H9 (cell line): ENCODE measurements around the gene GNE. TPM values are rescaled to one million over a fixed set of nuclear protein-coding genes. Genes with fewer than 3 reads are reported as not detected.

Source experiments
- DNase-seq: peaks from one replicate; pipeline ENCODE4 v3.0.0-alpha.2; 2017
- H2AFZ ChIP-seq: one replicate; pipeline ENCODE4 v1.6.1; 2013; ENCODE audit warnings: mild to moderate bottlenecking, low read length, control low read depth, moderate library complexity
- H2AK5ac ChIP-seq: 2 replicates; pipeline ENCODE4 v1.6.1; 2013; ENCODE audit warnings: low read length, control low read depth, mixed read lengths; ENCODE audit not compliant: insufficient read length
- H2BK120ac ChIP-seq: one replicate; pipeline ENCODE4 v1.6.1; 2013; ENCODE audit warnings: low read depth, mild to moderate bottlenecking, low read length, control low read depth, inconsistent platforms; ENCODE audit not compliant: poor library complexity, severe bottlenecking
- H2BK12ac ChIP-seq: 2 replicates; pipeline ENCODE4 v1.6.1; 2013; ENCODE audit warnings: low read length, control low read depth, mixed read lengths, low read depth; ENCODE audit not compliant: insufficient read length
- H2BK15ac ChIP-seq: 2 replicates; pipeline ENCODE4 v1.6.1; 2013; ENCODE audit warnings: low read depth, low read length, control low read depth
- H2BK20ac ChIP-seq: one replicate; pipeline ENCODE4 v1.6.1; 2013; ENCODE audit warnings: low read depth, mild to moderate bottlenecking, low read length, control low read depth, inconsistent platforms; ENCODE audit not compliant: poor library complexity, severe bottlenecking
- H2BK5ac ChIP-seq: 2 replicates; pipeline ENCODE4 v1.6.1; 2013; ENCODE audit warnings: low read length, control low read depth, mixed read lengths; ENCODE audit not compliant: insufficient read length
- H3K14ac ChIP-seq: 2 replicates; pipeline ENCODE4 v1.6.1; 2013; ENCODE audit warnings: low read length, control low read depth; ENCODE audit not compliant: insufficient read depth
- H3K18ac ChIP-seq: 2 replicates; pipeline ENCODE4 v1.6.1; 2013; ENCODE audit warnings: low read depth, mild to moderate bottlenecking, mixed read lengths, low read length, control low read depth; ENCODE audit not compliant: insufficient read length
- H3K23ac ChIP-seq: 2 replicates; pipeline ENCODE4 v1.6.1; 2013; ENCODE audit warnings: low read length, control low read depth, mixed read lengths, low read depth; ENCODE audit not compliant: insufficient read length
- H3K23me2 ChIP-seq: 2 replicates; pipeline ENCODE4 v1.6.1; 2013; ENCODE audit warnings: low read depth, mild to moderate bottlenecking, mixed read lengths, low read length, control low read depth; ENCODE audit not compliant: insufficient read length, poor library complexity, severe bottlenecking
- H3K27ac ChIP-seq: 2 replicates; pipeline ENCODE4 v1.5.1; 2013; ENCODE audit warnings: low read length, control low read depth, mixed read lengths, low read depth; ENCODE audit not compliant: insufficient read length
- H3K27me3 ChIP-seq: 2 replicates; pipeline ENCODE4 v1.6.1; 2013; ENCODE audit warnings: low read length, control low read depth, inconsistent platforms; ENCODE audit not compliant: insufficient read depth
- H3K4ac ChIP-seq: 2 replicates; pipeline ENCODE4 v1.6.1; 2013; ENCODE audit warnings: low read depth, mild to moderate bottlenecking, control low read depth, inconsistent platforms, low read length, moderate library complexity
- H3K4me1 ChIP-seq: 2 replicates; pipeline ENCODE4 v1.6.1; 2013; ENCODE audit warnings: low read length, control low read depth, inconsistent platforms; ENCODE audit not compliant: insufficient read depth
- H3K4me2 ChIP-seq: 2 replicates; pipeline ENCODE4 v1.6.1; 2013; ENCODE audit warnings: low read length, control low read depth, mixed read lengths; ENCODE audit not compliant: insufficient read length, insufficient read depth
- H3K56ac ChIP-seq: 2 replicates; pipeline ENCODE4 v1.6.1; 2013; ENCODE audit warnings: low read depth, mild to moderate bottlenecking, mixed read lengths, low read length, control low read depth; ENCODE audit not compliant: insufficient read length
- H3K79me1 ChIP-seq: 2 replicates; pipeline ENCODE4 v1.6.1; 2013; ENCODE audit warnings: low read depth, mild to moderate bottlenecking, moderate library complexity, low read length, control low read depth, inconsistent platforms; ENCODE audit not compliant: insufficient read depth, poor library complexity, severe bottlenecking
- H3K79me2 ChIP-seq: 2 replicates; pipeline ENCODE4 v1.6.1; 2013; ENCODE audit warnings: low read length, control low read depth, inconsistent platforms; ENCODE audit not compliant: insufficient read depth
- H3K9ac ChIP-seq: 2 replicates; pipeline ENCODE4 v1.6.1; 2013; ENCODE audit warnings: low read length, control low read depth, mixed read lengths; ENCODE audit not compliant: insufficient read length; ENCODE audit errors: extremely low read depth
- H3K9me3 ChIP-seq: one replicate; pipeline ENCODE4 v1.6.1; 2013; ENCODE audit warnings: low read depth, low read length, inconsistent platforms; ENCODE audit not compliant: control insufficient read depth
- H3T11ph ChIP-seq: one replicate; pipeline ENCODE4 v1.6.1; 2013; ENCODE audit warnings: mild to moderate bottlenecking, low read length, control low read depth, inconsistent platforms
- H4K20me1 ChIP-seq: one replicate; pipeline ENCODE4 v1.6.1; 2013; ENCODE audit not compliant: control insufficient read depth, insufficient read length, insufficient read depth
- H4K5ac ChIP-seq: 2 replicates; pipeline ENCODE4 v1.6.1; 2013; ENCODE audit warnings: low read depth, mild to moderate bottlenecking, mixed read lengths, low read length, control low read depth; ENCODE audit not compliant: insufficient read length
- H4K8ac ChIP-seq: replicated peaks from 2 replicates; pipeline ENCODE4 v1.6.1; 2013; ENCODE audit warnings: low read length, control low read depth, mixed read lengths, low read depth; ENCODE audit not compliant: insufficient read length
- H4K91ac ChIP-seq: 2 replicates; pipeline ENCODE4 v1.6.1; 2013; ENCODE audit warnings: low read depth, mild to moderate bottlenecking, moderate library complexity, mixed read lengths, low read length, control low read depth; ENCODE audit not compliant: insufficient read length
- H3K27ac Mint-ChIP-seq, 3 experiments: 2 replicates in 2 of 3; 3 replicates in 1 of 3; pipeline ENCODE4 v1.8.0; 2020 to 2021; ENCODE audit warnings: mixed read lengths in 3 of 3, mild to moderate bottlenecking in 1 of 3, moderate library complexity in 1 of 3
- H3K27me3 Mint-ChIP-seq: 2 replicates; pipeline ENCODE4 v1.8.0; 2021; ENCODE audit warnings: low read depth, mild to moderate bottlenecking, moderate library complexity, mixed read lengths
- H3K36me3 Mint-ChIP-seq, 3 experiments: 2 replicates in 2 of 3; 3 replicates in 1 of 3; pipeline ENCODE4 v1.8.0; 2020 to 2021; ENCODE audit warnings: low read depth in 3 of 3, mixed read lengths in 3 of 3; ENCODE audit not compliant: insufficient read depth in 1 of 3
- H3K4me1 Mint-ChIP-seq, 2 experiments: 2 replicates each; pipeline ENCODE4 v1.8.0; 2020; ENCODE audit warnings: mixed read lengths in 2 of 2
- H3K4me3 Mint-ChIP-seq, 2 experiments: 2 replicates in 1 of 2; 3 replicates in 1 of 2; pipeline ENCODE4 v1.8.0; 2020 to 2021; ENCODE audit warnings: mild to moderate bottlenecking in 2 of 2, mixed read lengths in 2 of 2, moderate library complexity in 1 of 2
- H3K9me3 Mint-ChIP-seq, 2 experiments: 2 replicates in 1 of 2; 3 replicates in 1 of 2; pipeline ENCODE4 v1.8.0; 2020; ENCODE audit warnings: mild to moderate bottlenecking in 2 of 2, mixed read lengths in 2 of 2, moderate library complexity in 1 of 2
- CTCF ChIP-seq: fragments of 200-600 bp; sonication (generic); conservative IDR thresholded peaks from 3 replicates; pipeline ENCODE4 v1.8.0; 2021; ENCODE audit warnings: antibody characterized with exemption, mild to moderate bottlenecking
- WGBS: extraction: QIAGEN DNeasy Blood & Tissue Kit; methylation state at CpG from one replicate; pipeline ENCODE4 v1.1.7; 2013; ENCODE audit warnings: missing lambda C conversion rate, low lambda C conversion rate, mixed read lengths; ENCODE audit not compliant: insufficient read length; ENCODE audit errors: extremely low coverage; 5-methylcytosine and 5-hydroxymethylcytosine counted together
- total RNA-seq: library from RNA; stranded (reverse); gene quantifications from 2 replicates; pipeline ENCODE4 v1.2.1, GENCODE V29; 2021

GNE gene
- total RNA-seq, 1 experiment from 2014 or later = 6.3 TPM

DNA sequence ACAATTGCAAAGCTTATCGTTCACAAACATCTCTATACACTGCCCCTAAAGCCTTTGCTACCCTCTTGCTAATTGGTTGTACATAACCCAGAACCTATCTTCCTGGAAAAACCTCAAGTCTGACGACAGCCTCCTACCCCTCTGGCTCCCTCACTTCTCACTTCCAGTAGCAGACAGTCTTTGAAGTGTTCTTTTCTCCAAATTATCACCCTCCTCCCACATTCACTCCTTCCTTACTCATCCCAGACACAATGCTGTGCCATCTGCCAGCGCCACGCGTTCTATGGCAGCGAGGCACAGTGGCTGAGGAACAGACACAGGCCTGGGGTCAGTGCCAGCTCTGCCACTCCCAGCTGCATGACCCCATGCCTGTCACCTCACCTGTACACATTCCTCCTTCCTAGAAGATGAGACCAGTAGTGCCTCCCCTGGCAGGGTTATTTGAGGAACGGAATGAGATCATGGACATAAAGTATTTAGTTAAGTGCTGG, 39.8 kb downstream of the GNE start:
- no peak overlapping the region for H2BK15ac ChIP-seq
- no peak overlapping the region for H3K14ac ChIP-seq
- no peaks in the 10 kb centered on the region for H3K27me3 ChIP-seq
- Mint-ChIP-seq H3K36me3 (peaks cover 27 to 68% (median 58%) of the 10 kb centered on the region in 3 experiments), H3K27me3 (no peaks in the 10 kb centered on the region), H3K4me1 (no peaks in the 10 kb centered on the region), H3K27ac (peak overlapping the region in 1 of 3 experiments; percentile 1; a peak in 1 of 7 replicates), H3K4me3 (no peak overlapping the region), H3K9me3 (no peaks in the 10 kb centered on the region; a peak in 2 of 5 replicates)
- no CpG with 5 or more reads among the region's 7 CpGs for WGBS
- no peaks in the 10 kb centered on the region for H4K20me1 ChIP-seq
- no peaks in the 10 kb centered on the region for H3K23me2 ChIP-seq
- H3K4me1 ChIP-seq = no peaks in the 10 kb centered on the region
- no peak overlapping the region for H2BK12ac ChIP-seq
- H4K8ac ChIP-seq = no peak overlapping the region
- H4K91ac ChIP-seq = no peak overlapping the region
- no peak overlapping the region for H2AFZ ChIP-seq
- H3K27ac ChIP-seq = no peak overlapping the region
- no peak overlapping the region for H2AK5ac ChIP-seq
- H3T11ph ChIP-seq = no peak overlapping the region
- no peaks in the 10 kb centered on the region for H3K79me2 ChIP-seq
- no peak overlapping the region for H3K4ac ChIP-seq
- no peaks in the 10 kb centered on the region for H3K79me1 ChIP-seq
- no peak overlapping the region for H4K5ac ChIP-seq
- no peak overlapping the region for H2BK5ac ChIP-seq
- no peaks in the 10 kb centered on the region for H3K9me3 ChIP-seq
- no peak overlapping the region for H2BK20ac ChIP-seq
- H3K4me2 ChIP-seq = no peak overlapping the region
- H3K23ac ChIP-seq = no peak overlapping the region
- no peak for DNase-seq
- no peak for TF ChIP-seq CTCF
- H2BK120ac ChIP-seq = no peak overlapping the region
- H3K18ac ChIP-seq = no peak overlapping the region
- no peak overlapping the region for H3K9ac ChIP-seq
- no peak overlapping the region for H3K56ac ChIP-seq
